Subcutaneous abdominal adipose tissue (tissue), 5 donors: ENCODE measurements around the gene RPH3AL.
A peak's percentile ranks its signal among the peaks of the same experiment; 100 is the strongest.

Source experiments
- H3K27ac ChIP-seq: one replicate; pipeline ENCODE4 v1.7.0; 2013; ENCODE audit warnings: low read depth, mild to moderate bottlenecking, inconsistent platforms, low read length, moderate library complexity
- H3K27me3 ChIP-seq, 5 donors: one replicate each; pipeline ENCODE4 v1.7.0; 2013; ENCODE audit warnings: low read length in 5 of 5, inconsistent platforms in 1 of 5; ENCODE audit not compliant: control insufficient read depth in 5 of 5, insufficient read depth in 4 of 5
- H3K36me3 ChIP-seq, 5 donors: one replicate each; pipeline ENCODE4 v1.7.0; 2013; ENCODE audit warnings: low read length in 5 of 5; ENCODE audit not compliant: control insufficient read depth in 5 of 5, insufficient read depth in 5 of 5
- H3K4me1 ChIP-seq, 5 donors: one replicate each; pipeline ENCODE4 v1.7.0; 2013; ENCODE audit warnings: low read length in 5 of 5, mild to moderate bottlenecking in 3 of 5, moderate library complexity in 1 of 5; ENCODE audit not compliant: control insufficient read depth in 5 of 5, insufficient read depth in 5 of 5
- H3K4me3 ChIP-seq, 5 donors: one replicate each; pipeline ENCODE4 v1.7.0; 2013; ENCODE audit warnings: low read length in 5 of 5, low read depth in 1 of 5
- H3K9ac ChIP-seq, 5 donors: one replicate each; pipeline ENCODE4 v1.7.0; 2013; ENCODE audit warnings: low read length in 5 of 5, mild to moderate bottlenecking in 4 of 5, moderate library complexity in 3 of 5
- H3K9me3 ChIP-seq, 5 donors: one replicate each; pipeline ENCODE4 v1.7.0; 2013; ENCODE audit warnings: low read length in 5 of 5; ENCODE audit not compliant: control insufficient read depth in 5 of 5
- donor health status: healthy.
- donor health status: healthy.
- donor health status: healthy.
- donor health status: healthy.
- donor health status: healthy.

The RPH3AL gene

DNA sequence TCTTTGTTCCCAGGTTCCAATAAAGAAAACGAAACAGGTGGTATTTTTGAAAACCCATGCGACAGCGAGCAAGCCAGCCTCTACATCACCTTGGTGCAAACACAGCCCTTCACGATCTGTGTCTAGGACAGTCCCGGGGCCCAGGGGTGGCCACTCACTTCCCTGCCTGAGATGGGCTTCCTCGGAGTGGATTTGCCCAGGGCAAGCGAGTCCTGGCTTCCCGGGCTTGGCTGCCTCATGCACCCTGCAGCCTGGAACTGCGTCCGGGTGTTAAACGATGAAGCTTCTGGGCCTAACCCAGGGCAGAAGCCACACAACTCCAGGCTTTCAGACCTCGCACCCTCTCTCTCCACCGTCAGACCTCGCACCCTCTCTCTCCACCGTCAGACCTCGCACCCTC, 66.0 kb downstream of the RPH3AL start:
- H3K27me3 ChIP-seq = peaks cover 0 to 4% (median 0%) of the 10 kb centered on the region in 5 donors
- no peaks in the 10 kb centered on the region for H3K9me3 ChIP-seq
- H3K4me3 ChIP-seq = no peak overlapping the region
- peaks cover 0 to 24% (median 12%) of the 10 kb centered on the region in 5 donors for H3K36me3 ChIP-seq
- no peak overlapping the region for H3K27ac ChIP-seq
- H3K9ac ChIP-seq = no peak overlapping the region
- H3K4me1 ChIP-seq = peaks cover 0 to 3% (median 0%) of the 10 kb centered on the region in 5 donors

DNA sequence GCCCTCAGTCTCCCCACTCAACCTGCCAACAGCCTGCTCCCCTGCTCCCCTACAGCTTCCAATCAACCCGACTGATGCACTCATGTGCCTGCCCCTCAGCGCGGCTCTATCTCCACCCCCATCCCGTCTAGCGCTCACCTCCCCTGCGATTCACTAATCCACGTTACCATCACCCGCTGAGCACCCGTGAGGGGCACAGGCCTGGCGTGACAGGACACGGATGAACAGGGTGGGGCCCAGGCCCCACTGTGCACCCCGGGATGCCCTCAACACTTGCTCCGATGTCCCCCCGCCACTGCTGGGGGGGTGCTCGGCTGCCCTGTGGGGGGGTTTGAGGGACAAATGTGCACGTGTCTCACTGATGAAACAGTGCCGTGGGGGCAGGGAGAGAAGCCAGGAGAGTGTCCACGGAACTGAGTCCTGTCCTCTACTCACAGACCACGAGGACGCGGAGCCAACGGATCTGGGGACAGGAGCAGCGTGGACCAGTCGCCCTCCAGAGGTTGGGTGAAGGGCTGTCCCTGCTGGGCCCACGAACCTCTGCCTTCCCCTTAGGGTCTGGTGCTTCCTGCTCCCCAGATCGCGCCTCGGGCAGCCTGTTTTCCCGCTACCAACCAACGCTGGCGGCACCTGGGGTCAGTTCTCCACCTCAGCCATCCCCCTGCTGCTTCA, 66.7 kb downstream of the RPH3AL start:
- Histone ChIP-seq H3K4me3 (no peak overlapping the region), H3K4me1 (peaks cover 0 to 5% (median 0%) of the 10 kb centered on the region in 5 donors), H3K27me3 (peaks cover 0 to 4% (median 0%) of the 10 kb centered on the region in 5 donors), H3K9ac (no peak overlapping the region), H3K27ac (no peak overlapping the region), H3K9me3 (no peaks in the 10 kb centered on the region), H3K36me3 (peaks cover 0 to 27% (median 12%) of the 10 kb centered on the region in 5 donors)

DNA sequence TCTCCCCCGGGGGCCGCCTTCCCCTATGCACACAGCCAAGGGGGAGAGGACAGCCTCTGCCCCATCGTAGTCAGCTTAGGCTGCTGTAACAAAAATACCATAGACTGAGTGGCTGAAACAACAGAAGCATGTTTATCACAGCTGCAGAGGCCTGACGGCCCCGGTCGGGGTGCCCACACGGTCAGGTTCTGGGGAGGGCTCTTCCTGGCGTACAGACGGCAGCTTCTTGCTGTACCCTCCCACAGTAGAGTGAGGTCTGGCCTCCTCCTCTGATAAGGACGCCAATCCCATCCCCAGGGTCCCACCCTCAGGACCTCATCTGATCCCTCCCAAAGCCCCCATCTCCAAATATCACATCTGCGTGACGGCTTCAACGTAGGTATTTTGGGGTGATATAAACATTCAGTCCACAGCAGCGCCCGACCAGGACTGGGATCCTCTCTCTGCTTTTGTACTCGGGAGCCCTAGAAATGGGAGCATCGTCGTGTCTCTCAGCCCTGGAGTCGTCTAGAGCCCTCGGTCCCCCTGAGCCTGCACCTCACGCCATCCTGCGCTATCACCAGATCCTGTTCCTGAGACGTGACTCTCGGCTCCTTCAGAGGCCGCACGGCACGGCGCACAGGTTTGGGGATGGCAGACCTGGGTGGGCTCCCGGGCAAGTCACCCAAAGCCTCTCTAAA, 67.8 kb downstream of the RPH3AL start:
- H3K4me1 ChIP-seq = peaks cover 0 to 15% (median 0%) of the 10 kb centered on the region in 5 donors
- H3K4me3 ChIP-seq = no peak overlapping the region
- no peaks in the 10 kb centered on the region for H3K9me3 ChIP-seq
- no peaks in the 10 kb centered on the region for H3K27me3 ChIP-seq
- H3K27ac ChIP-seq = no peak overlapping the region
- no peak overlapping the region for H3K9ac ChIP-seq
- peaks cover 0 to 25% (median 8%) of the 10 kb centered on the region in 5 donors for H3K36me3 ChIP-seq

DNA sequence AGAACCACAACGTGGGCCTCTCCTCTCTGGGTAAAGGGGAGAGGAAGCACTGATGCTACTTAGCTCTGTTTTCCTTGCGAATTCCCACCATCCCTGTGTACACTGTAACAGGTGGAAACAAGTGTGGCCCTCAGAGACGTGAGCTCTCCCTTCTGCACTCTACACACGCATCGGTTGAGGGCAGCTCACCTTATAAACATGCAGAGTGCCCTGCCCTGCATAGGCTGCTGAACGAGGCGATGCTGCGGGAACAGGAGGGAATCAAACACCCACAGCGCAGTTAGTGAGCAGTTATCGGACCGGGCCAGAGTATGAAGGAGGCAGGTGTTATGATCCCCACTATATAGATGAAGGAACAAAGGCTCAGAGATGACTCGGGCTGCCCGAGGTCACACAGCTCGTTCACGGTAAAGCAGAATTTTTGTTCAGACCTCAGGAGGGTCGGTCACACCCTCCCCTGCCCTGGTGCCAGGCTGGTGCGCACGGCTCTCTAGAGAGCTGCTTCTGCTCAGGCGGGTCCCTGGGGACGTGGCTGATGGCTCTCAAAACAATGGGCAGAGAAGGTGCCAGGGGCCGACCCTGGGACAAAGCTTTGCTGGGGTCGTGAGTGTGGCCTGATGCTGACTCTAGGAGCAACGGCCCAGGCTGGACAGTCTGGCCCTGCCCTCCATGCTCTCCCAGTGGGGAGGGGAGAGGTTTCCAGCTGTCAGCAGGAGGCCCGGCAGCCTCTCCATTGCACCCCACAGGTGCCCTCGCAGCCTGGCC, 68.5 kb downstream of the RPH3AL start:
- no peaks in the 10 kb centered on the region for H3K27me3 ChIP-seq
- H3K4me3 ChIP-seq = no peak overlapping the region
- H3K9ac ChIP-seq = no peak overlapping the region
- H3K36me3 ChIP-seq = peaks cover 0 to 23% (median 8%) of the 10 kb centered on the region in 5 donors
- H3K4me1 ChIP-seq = peaks cover 0 to 21% (median 0%) of the 10 kb centered on the region in 5 donors
- H3K27ac ChIP-seq = no peak overlapping the region
- H3K9me3 ChIP-seq = no peaks in the 10 kb centered on the region

DNA sequence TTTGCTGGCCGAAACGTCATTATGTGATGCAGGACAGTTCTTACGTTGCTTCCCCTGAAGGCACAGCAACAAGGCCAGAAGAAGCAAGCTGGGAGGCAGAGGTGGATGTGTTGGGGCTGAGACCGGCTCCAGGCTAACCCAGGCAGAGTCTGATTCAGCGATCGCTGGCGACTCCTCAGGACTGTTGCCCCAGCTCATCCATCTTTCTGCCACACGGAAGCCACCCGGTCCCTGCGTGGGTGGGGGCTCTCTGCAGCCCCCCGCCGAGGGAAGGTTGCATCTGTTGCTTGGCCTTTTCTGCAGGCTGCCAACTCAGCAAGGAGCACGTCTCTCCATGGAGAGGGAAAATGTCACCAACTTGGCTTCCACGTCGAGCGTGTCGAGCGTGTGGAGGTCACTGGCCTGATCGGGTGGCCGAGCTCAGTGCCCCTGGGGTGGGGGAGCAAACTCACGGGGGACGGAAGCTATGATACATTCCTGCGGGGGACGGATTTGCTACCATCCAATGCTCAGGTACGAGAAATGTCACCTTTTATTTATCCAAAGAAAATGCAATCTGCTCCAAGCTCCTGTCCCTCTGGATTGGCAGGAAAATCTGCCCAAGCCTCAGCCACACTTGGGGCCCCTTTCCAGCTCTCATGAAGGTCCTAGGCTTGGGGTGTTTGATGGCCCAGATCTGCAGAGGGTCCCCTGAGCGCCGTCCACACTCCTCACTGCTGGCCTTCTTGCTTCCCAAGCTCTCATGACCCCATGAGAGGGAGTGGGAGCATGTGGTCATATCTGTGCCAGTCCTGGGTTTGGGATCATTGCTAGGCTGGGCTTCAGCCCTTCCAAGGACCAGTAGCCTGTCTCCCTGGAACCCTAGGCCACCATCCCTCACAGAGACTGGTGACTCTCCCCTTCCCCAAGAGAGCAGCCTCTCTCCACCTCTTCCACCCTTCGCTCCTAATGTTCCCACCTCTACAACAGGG, 69.4 kb downstream of the RPH3AL start:
- Histone ChIP-seq H3K4me3 (no peak overlapping the region), H3K9me3 (no peaks in the 10 kb centered on the region), H3K36me3 (peaks cover 0 to 26% (median 8%) of the 10 kb centered on the region in 5 donors), H3K4me1 (peaks cover 0 to 22% (median 0%) of the 10 kb centered on the region in 5 donors), H3K9ac (no peak overlapping the region), H3K27ac (no peak overlapping the region), H3K27me3 (no peaks in the 10 kb centered on the region)

DNA sequence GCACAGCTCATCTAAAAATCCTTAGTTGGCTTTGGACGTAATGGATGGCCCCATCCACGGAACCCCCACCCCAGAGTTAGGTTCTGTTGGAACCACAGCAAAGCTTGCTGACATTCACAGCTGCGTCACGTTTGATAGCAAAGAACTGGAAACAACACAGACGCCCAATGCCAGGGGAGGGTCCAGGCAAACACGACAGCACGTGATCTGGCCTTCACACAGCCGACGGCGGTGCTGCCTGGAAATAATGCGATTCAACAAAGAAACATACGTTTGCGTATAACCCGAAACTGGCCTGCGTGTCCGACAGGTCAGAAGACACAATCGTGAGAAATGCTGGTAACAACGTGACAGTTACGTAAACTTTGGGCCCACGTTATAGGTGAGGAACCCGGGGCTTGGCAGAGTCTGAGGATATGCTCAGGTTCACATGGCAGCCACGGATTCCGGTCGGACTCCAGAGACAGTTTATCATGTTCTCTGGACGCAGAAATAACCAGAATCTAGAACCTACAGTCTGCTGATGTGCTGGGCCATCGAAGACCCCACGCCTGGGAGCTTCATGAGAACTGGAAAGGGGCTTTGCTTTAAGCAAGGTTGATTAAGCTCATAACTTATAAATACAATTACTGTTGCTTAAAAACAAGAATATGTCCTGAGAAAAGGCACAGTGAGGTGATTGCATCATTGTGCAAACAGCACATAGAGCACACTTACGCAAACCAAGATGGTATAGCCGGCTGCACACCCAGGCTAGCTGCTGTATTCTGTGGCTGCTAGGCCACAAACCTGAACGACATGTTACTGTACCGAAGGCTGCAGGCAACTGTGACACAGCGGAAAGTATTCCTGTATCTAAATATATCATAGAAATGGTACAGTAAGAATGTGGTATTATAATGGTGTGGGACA, 70.4 kb downstream of the RPH3AL start:
- H3K4me1 ChIP-seq = peaks cover 0 to 22% (median 0%) of the 10 kb centered on the region in 5 donors
- no peaks in the 10 kb centered on the region for H3K9me3 ChIP-seq
- peaks cover 0 to 27% (median 8%) of the 10 kb centered on the region in 5 donors for H3K36me3 ChIP-seq
- no peak overlapping the region for H3K9ac ChIP-seq
- H3K27ac ChIP-seq = no peak overlapping the region
- no peak overlapping the region for H3K4me3 ChIP-seq
- H3K27me3 ChIP-seq = no peaks in the 10 kb centered on the region

DNA sequence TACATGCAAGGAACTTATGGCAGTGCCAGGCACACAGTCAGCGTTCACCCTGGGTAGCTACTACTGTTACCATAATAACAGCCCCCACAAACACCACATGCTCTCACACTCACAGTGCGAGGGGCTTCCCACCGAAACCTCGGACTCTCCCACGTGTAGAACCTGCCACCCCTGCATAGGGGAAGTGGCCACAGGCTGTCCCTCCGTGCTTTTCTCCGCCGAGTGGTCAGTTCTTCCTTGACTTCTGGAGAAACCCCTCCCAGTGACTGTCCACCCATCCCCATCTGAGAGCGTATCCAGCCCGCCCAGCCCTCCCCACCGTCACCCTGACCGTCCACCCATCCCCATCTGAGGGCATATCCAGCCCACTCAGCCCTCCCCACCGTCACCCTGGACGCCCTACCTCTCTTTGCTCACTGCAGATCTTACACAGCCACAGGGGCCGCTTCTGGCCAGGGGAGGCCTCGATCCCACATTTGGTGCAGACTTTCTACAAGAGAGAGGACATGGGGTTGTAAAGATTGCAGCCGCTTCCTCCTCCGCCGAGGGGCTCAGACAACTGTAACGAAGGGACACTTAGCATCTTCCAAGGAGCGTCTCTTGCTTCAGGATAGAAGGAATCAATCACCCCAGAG, 71.1 kb downstream of the RPH3AL start:
- Histone ChIP-seq H3K4me1 (peaks cover 0 to 22% (median 0%) of the 10 kb centered on the region in 5 donors), H3K9me3 (no peaks in the 10 kb centered on the region), H3K27ac (no peak overlapping the region), H3K36me3 (peaks cover 0 to 27% (median 8%) of the 10 kb centered on the region in 5 donors), H3K27me3 (no peaks in the 10 kb centered on the region), H3K9ac (no peak overlapping the region), H3K4me3 (no peak overlapping the region)

DNA sequence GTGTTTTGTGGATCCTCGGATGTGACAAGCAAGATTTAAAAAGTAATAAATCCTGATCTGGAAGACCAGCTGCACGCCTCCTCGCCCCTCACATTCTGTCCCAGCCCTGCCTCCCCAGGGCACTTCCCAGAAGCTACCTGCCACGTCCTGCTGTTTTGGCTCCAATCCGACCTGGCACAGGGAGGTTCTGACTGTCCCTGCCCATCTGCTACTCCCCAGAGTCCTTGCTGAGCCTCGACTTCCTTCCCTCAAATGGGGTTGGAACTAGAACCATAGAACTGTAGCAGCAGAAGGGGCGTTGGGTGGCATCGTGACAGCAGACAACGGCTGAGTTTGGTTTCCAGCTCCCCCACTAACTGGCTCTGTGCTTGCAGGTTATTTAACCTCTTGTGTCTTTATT, 71.7 kb downstream of the RPH3AL start:
- Histone ChIP-seq H3K27ac (peak overlapping the region; percentile 33), H3K9me3 (no peaks in the 10 kb centered on the region), H3K27me3 (no peaks in the 10 kb centered on the region), H3K36me3 (peaks cover 0 to 27% (median 8%) of the 10 kb centered on the region in 5 donors), H3K9ac (no peak overlapping the region), H3K4me1 (peaks cover 0 to 22% (median 0%) of the 10 kb centered on the region in 5 donors), H3K4me3 (no peak overlapping the region)
